Progenitor cell of endocrine pancreas (in vitro differentiated cells): ENCODE measurements around the gene TLN1. TPM values are rescaled to one million over a fixed set of nuclear protein-coding genes. Genes with fewer than 3 reads are reported as not detected.

Source experiments
- DNase-seq: peaks from one replicate; pipeline ENCODE4 v3.0.0; 2021; ENCODE audit warnings: low spot score; ENCODE audit not compliant: unreplicated experiment
- H3K27ac Mint-ChIP-seq: 2 replicates; pipeline ENCODE4 v1.8.0; 2021; ENCODE audit warnings: mild to moderate bottlenecking, moderate library complexity, mixed read lengths
- H3K27me3 Mint-ChIP-seq: 2 replicates; pipeline ENCODE4 v1.8.0; 2021; ENCODE audit warnings: mixed read lengths
- H3K36me3 Mint-ChIP-seq: 2 replicates; pipeline ENCODE4 v1.8.0; 2022; ENCODE audit warnings: mixed read lengths; ENCODE audit not compliant: insufficient read depth
- H3K4me1 Mint-ChIP-seq: 2 replicates; pipeline ENCODE4 v1.8.0; 2021; ENCODE audit warnings: low read depth, mixed read lengths
- H3K4me3 Mint-ChIP-seq: 2 replicates; pipeline ENCODE4 v1.8.0; 2021; ENCODE audit warnings: low read depth, mild to moderate bottlenecking, moderate library complexity, mixed read lengths
- H3K9me3 Mint-ChIP-seq: 2 replicates; pipeline ENCODE4 v1.8.0; 2021; ENCODE audit warnings: low read depth, mixed read lengths
- total RNA-seq: library from RNA; stranded (reverse); gene quantifications from 2 replicates; pipeline ENCODE4 v1.2.1, GENCODE V29; 2021
- TF ChIP-seq, protein P1 (sequence below): fragments of 200-600 bp; sonication (generic); IDR thresholded peaks from one replicate; pipeline ENCODE4 v1.5.0; 2021; ENCODE audit warnings: antibody characterized with exemption, mild to moderate bottlenecking; ENCODE audit not compliant: unreplicated experiment

The TLN1 gene
- total RNA-seq, 1 donor from 2014 or later, result 136 TPM

DNA sequence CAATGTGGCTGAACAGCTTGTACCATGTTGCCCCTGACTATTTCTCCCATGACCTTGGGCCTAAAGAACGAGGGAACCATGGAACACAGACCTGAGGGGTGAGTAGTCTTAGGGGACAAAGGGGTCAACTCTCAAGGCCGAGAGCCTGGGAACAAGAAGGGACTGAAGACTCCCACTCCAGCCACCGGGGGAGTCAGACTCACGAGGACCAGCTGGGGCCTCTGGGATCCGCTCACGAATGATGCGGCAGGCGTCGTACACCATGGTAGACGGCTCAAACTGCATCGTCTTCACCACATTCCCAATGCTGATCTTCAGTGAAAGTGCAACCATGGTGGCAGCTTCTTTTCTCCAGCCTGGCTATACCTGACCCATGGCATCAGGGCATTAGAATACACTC is 6.6 kb downstream of the TLN1 start:
- Mint-ChIP-seq H3K4me1 (peaks cover 4% of the 10 kb centered on the region), H3K9me3 (no peaks in the 10 kb centered on the region), H3K4me3 (no peak overlapping the region), H3K36me3 (peaks cover 19% of the 10 kb centered on the region), H3K27ac (no peak overlapping the region), H3K27me3 (no peaks in the 10 kb centered on the region)
- DNase-seq, result no peak
- TF ChIP-seq, protein P1, sequence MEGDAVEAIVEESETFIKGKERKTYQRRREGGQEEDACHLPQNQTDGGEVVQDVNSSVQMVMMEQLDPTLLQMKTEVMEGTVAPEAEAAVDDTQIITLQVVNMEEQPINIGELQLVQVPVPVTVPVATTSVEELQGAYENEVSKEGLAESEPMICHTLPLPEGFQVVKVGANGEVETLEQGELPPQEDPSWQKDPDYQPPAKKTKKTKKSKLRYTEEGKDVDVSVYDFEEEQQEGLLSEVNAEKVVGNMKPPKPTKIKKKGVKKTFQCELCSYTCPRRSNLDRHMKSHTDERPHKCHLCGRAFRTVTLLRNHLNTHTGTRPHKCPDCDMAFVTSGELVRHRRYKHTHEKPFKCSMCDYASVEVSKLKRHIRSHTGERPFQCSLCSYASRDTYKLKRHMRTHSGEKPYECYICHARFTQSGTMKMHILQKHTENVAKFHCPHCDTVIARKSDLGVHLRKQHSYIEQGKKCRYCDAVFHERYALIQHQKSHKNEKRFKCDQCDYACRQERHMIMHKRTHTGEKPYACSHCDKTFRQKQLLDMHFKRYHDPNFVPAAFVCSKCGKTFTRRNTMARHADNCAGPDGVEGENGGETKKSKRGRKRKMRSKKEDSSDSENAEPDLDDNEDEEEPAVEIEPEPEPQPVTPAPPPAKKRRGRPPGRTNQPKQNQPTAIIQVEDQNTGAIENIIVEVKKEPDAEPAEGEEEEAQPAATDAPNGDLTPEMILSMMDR, result no peak

DNA sequence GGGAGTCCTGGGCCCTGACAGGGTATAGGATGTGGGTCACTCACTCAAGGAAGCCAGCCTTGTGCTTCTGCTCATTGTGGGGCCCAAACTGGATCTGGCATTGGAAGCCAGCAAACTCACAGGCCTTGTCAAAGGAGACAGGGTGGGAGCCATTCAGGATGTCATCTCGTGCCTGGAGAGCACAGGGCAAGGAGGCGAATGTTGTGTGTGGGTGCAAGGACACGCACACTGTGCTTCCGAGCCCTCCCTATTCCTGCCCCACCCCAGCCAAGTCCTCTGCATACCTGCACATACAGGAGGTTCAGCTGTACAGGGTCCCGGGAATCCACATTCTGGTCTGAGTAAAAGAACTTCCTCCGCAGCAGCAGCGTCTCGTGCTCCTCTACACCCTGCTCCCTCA is 8.1 kb downstream of the TLN1 start:
- H3K36me3 Mint-ChIP-seq, result peaks cover 25% of the 10 kb centered on the region
- no peak overlapping the region for H3K27ac Mint-ChIP-seq
- no peaks in the 10 kb centered on the region for H3K27me3 Mint-ChIP-seq
- no peak for DNase-seq
- TF ChIP-seq, protein P1, result no peak
- H3K4me3 Mint-ChIP-seq, result no peak overlapping the region
- H3K4me1 Mint-ChIP-seq, result peaks cover 4% of the 10 kb centered on the region
- H3K9me3 Mint-ChIP-seq, result no peaks in the 10 kb centered on the region

DNA sequence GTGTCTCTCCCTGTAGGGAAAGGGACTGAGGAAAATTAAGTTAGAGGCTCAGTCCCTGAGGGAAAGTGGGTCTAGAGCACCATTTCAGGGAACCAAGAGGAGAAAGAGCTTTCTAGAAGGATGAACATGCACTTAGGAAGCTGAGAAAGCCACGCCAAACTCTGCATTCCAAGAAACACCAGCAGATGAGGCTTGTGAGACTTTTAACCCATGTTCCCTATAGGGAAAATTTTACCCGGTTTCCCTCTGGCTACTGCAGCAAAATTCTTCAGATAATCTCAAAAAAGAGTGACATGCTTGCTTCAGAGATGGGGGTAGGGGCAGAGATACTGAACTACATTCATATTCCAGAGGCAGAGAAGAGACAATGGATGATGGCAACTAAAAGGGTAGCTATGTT is 8.6 kb downstream of the TLN1 start:
- H3K27me3 Mint-ChIP-seq, result no peaks in the 10 kb centered on the region
- H3K4me3 Mint-ChIP-seq, result no peak overlapping the region
- TF ChIP-seq, protein P1, result no peak
- H3K27ac Mint-ChIP-seq, result no peak overlapping the region
- H3K9me3 Mint-ChIP-seq, result no peaks in the 10 kb centered on the region
- H3K36me3 Mint-ChIP-seq, result peaks cover 25% of the 10 kb centered on the region
- no peak for DNase-seq
- H3K4me1 Mint-ChIP-seq, result peaks cover 4% of the 10 kb centered on the region

DNA sequence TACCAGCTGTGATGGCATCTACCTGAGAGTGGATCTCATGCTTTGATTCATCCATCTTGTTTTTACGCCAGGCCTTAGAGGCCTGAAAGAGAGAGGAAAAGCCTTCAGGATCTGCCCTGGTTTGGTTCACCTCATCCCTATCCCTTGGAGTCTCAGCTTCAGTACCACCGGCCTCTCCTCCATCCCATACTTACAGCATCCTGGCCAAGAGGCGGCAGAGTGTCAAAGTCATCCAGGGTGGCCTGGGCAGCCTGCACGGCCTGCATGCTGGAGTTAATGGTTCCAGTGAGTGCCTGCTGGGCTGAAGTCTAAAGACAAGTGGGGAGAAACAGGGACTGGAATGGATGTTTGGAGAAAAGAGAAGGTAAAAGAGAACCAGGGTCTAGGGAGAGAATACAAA is 12.4 kb downstream of the TLN1 start:
- Mint-ChIP-seq H3K9me3 (no peaks in the 10 kb centered on the region), H3K36me3 (peaks cover 30% of the 10 kb centered on the region), H3K27me3 (no peaks in the 10 kb centered on the region), H3K4me3 (no peak overlapping the region), H3K4me1 (no peaks in the 10 kb centered on the region), H3K27ac (no peak overlapping the region)
- no peak for DNase-seq
- TF ChIP-seq, protein P1, result no peak

DNA sequence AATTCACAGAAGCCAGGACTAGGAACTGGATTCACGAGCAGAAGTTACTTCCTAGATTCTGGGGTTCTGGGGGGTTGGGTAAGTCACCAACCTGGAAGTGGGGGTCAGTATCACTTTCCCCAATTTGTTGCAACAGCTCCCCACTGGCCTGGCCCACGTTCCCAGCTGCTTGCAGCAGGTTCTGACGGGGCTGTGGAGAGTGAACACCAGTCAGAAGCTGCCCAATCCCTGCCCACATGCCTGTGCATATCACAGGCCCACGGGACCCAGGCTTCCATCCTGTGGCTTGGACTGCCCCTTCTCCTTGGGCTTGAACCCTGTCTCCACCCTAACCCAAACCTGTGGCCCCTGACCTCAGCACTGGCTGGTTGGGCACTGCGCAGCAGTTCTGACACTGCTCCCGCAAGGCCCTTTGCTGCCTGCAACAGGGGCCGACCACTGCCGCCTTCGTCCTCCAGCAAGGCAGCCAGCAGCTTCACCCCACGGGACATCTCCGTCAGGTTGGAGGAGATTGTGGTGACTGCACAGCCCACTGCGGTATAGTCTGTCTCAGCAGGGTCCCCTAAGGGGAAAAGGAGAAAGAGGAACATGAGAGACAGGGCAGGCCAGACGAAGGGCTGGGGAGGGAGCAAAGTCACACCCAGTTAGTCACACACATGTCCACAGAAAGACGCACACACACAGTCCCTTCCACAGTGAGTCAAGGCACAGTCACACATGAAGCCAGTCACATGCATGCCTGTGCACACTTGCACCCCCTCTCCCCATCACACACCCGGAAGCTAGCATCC is 13.1 kb downstream of the TLN1 start:
- Mint-ChIP-seq H3K27ac (no peak overlapping the region), H3K4me3 (no peak overlapping the region), H3K36me3 (peaks cover 29% of the 10 kb centered on the region), H3K27me3 (no peaks in the 10 kb centered on the region), H3K9me3 (no peaks in the 10 kb centered on the region), H3K4me1 (no peaks in the 10 kb centered on the region)
- TF ChIP-seq, protein P1, result no peak
- no peak for DNase-seq
